H1 (cell line): ENCODE data around the gene TBCA. TPM values are rescaled to one million over a fixed set of nuclear protein-coding genes. Genes with fewer than 3 reads are reported as not detected.

Source experiments
- CTCF ChIA-PET: fragments of 300-600 bp; sonication (Branson Sonifier 250); formaldehyde crosslinking; loops from one replicate; lab custom pipeline; 2021; ENCODE audit not compliant: partially characterized antibody; lab: Charles Lee
- POLR2A ChIA-PET: fragments of 300-600 bp; sonication (Branson Sonifier 250); formaldehyde crosslinking; loops from one replicate; lab custom pipeline; 2021; ENCODE audit warnings: inconsistent platforms; ENCODE audit not compliant: partially characterized antibody; lab: Charles Lee
- DNase-seq, 2 experiments: peaks; one replicate each; pipeline versions ENCODE4 v3.0.0 to v3.0.0-alpha.2; 2010 to 2022; ENCODE audit warnings: low spot score in 2 of 2, low read depth in 1 of 2, mixed read lengths in 1 of 2
- FAIRE-seq: peaks from 2 replicates; lab custom pipeline; 2011; peaks lifted over from hg19 to GRCh38; lab: Jason Lieb, UNC
- H2AFZ ChIP-seq: 2 replicates; pipeline ENCODE4 v1.8.1; 2012; ENCODE audit warnings: low read length, inconsistent platforms
- H2AK5ac ChIP-seq: 2 replicates; pipeline ENCODE4 v1.6.1; 2013; ENCODE audit warnings: low read depth, low read length
- H2BK120ac ChIP-seq: replicated peaks from 2 replicates; pipeline ENCODE3; 2013; ENCODE audit warnings: low read depth, low read length, inconsistent platforms
- H2BK12ac ChIP-seq: 2 replicates; pipeline ENCODE4 v1.6.1; 2013; ENCODE audit warnings: low read depth, low read length
- H2BK15ac ChIP-seq: 2 replicates; pipeline ENCODE4 v1.6.1; 2013; ENCODE audit warnings: low read length
- H2BK20ac ChIP-seq: 2 replicates; pipeline ENCODE4 v1.6.1; 2013; ENCODE audit warnings: low read length
- H2BK5ac ChIP-seq: 2 replicates; pipeline ENCODE4 v1.6.1; 2013; ENCODE audit warnings: low read depth, low read length
- H3K14ac ChIP-seq: 2 replicates; pipeline ENCODE4 v1.6.1; 2013; ENCODE audit warnings: inconsistent platforms; ENCODE audit not compliant: insufficient read length
- H3K18ac ChIP-seq: 2 replicates; pipeline ENCODE4 v1.6.1; 2013; ENCODE audit warnings: low read length; ENCODE audit errors: extremely low read depth
- H3K23ac ChIP-seq: 2 replicates; pipeline ENCODE4 v1.6.1; 2013; ENCODE audit warnings: inconsistent platforms; ENCODE audit not compliant: insufficient read length
- H3K23me2 ChIP-seq: 2 replicates; pipeline ENCODE4 v1.6.1; 2013; ENCODE audit warnings: low read depth, low read length
- H3K27ac ChIP-seq: 2 replicates; pipeline ENCODE4 v1.6.1; 2011; ENCODE audit warnings: low read depth, low read length, inconsistent platforms
- H3K27me3 ChIP-seq, 4 experiments: replicated peaks in 1 of 4; 1 replicate in 1 of 4; 2 replicates in 3 of 4; pipeline versions ENCODE4 v1.6.1 to v1.8.1; 2011 to 2013; ENCODE audit warnings: low read length in 3 of 4, mild to moderate bottlenecking in 3 of 4, inconsistent platforms in 2 of 4, mixed read lengths in 2 of 4, moderate library complexity in 1 of 4; ENCODE audit not compliant: control insufficient read depth in 3 of 4, insufficient read depth in 3 of 4; ENCODE audit errors: extremely low read depth in 1 of 4
- H3K36me3 ChIP-seq, 4 experiments: 2 replicates each; pipeline versions ENCODE4 v1.6.1 to v1.8.1; 2011 to 2013; ENCODE audit warnings: mild to moderate bottlenecking in 4 of 4, low read length in 3 of 4, moderate library complexity in 2 of 4, control low read depth in 1 of 4, inconsistent platforms in 1 of 4; ENCODE audit not compliant: insufficient read depth in 4 of 4, control insufficient read depth in 2 of 4
- H3K4ac ChIP-seq: replicated peaks from 2 replicates; pipeline ENCODE3; 2013; ENCODE audit warnings: low read length, low read depth, mixed read lengths, inconsistent platforms; ENCODE audit not compliant: insufficient read length
- H3K4me1 ChIP-seq, 4 experiments: replicated peaks in 1 of 4; 1 replicate in 1 of 4; 2 replicates in 3 of 4; pipeline versions ENCODE4 v1.6.1 to v1.8.1; 2011 to 2013; ENCODE audit warnings: low read length in 3 of 4, inconsistent platforms in 2 of 4, mixed read lengths in 1 of 4; ENCODE audit not compliant: insufficient read depth in 4 of 4, control insufficient read depth in 3 of 4
- H3K4me2 ChIP-seq, 2 experiments: 2 replicates each; pipeline versions ENCODE4 v1.6.1 to v1.8.1; 2011 to 2013; ENCODE audit warnings: low read depth in 2 of 2, low read length in 2 of 2, control low read depth in 1 of 2, inconsistent platforms in 1 of 2, mild to moderate bottlenecking in 1 of 2; ENCODE audit not compliant: insufficient read depth in 1 of 2
- H3K4me3 ChIP-seq, 4 experiments: fragments of 200-600, 300-600 bp in 1 of 4; sonication (generic), shearing (Covaris generic), sonication (Bioruptor Twin) in 1 of 4; 2 replicates each; pipeline versions ENCODE4 v1.5.1 to v1.8.1; 2011 to 2016; ENCODE audit warnings: low read length in 4 of 4, low read depth in 3 of 4, control low read depth in 2 of 4, inconsistent platforms in 2 of 4, mild to moderate bottlenecking in 2 of 4, mixed read lengths in 1 of 4, moderate library complexity in 1 of 4; ENCODE audit not compliant: insufficient read depth in 2 of 4; ENCODE audit errors: extremely low read depth in 1 of 4
- H3K56ac ChIP-seq: replicated peaks from 2 replicates; pipeline ENCODE3; 2013; ENCODE audit warnings: low read depth, mild to moderate bottlenecking, mixed read lengths, low read length, inconsistent platforms; ENCODE audit not compliant: insufficient read length
- H3K79me1 ChIP-seq: 2 replicates; pipeline ENCODE4 v1.6.1; 2013; ENCODE audit warnings: low read depth, low read length, control low read depth
- H3K79me2 ChIP-seq, 2 experiments: 2 replicates each; pipeline versions ENCODE4 v1.6.1 to v1.8.1; 2012 to 2013; ENCODE audit warnings: low read length in 2 of 2, mild to moderate bottlenecking in 2 of 2, inconsistent platforms in 1 of 2; ENCODE audit not compliant: insufficient read depth in 2 of 2, control insufficient read depth in 1 of 2
- H3K9ac ChIP-seq, 4 experiments: replicated peaks in 1 of 4; 1 replicate in 1 of 4; 2 replicates in 3 of 4; pipeline versions ENCODE4 v1.6.1 to v1.8.1; 2011 to 2013; ENCODE audit warnings: low read depth in 3 of 4, low read length in 3 of 4, control low read depth in 2 of 4, mild to moderate bottlenecking in 2 of 4, moderate library complexity in 2 of 4, inconsistent platforms in 1 of 4; ENCODE audit errors: extremely low read depth in 1 of 4
- H3K9me3 ChIP-seq, 2 experiments: 2 replicates each; pipeline versions ENCODE4 v1.6.1 to v1.8.1; 2012 to 2013; ENCODE audit warnings: mild to moderate bottlenecking in 2 of 2, moderate library complexity in 2 of 2, control low read depth in 1 of 2, inconsistent platforms in 1 of 2, low read depth in 1 of 2, low read length in 1 of 2, mixed read lengths in 1 of 2; ENCODE audit not compliant: insufficient read depth in 2 of 2
- H4K20me1 ChIP-seq, 2 experiments: replicated peaks in 1 of 2; 2 replicates each; pipeline versions ENCODE3 to v1.8.1; 2011 to 2013; ENCODE audit warnings: inconsistent platforms in 2 of 2, low read length in 2 of 2, mild to moderate bottlenecking in 1 of 2; ENCODE audit not compliant: insufficient read depth in 2 of 2, control insufficient read depth in 1 of 2
- H4K5ac ChIP-seq: 2 replicates; pipeline ENCODE4 v1.6.1; 2013; ENCODE audit warnings: low read length, low read depth, mixed read lengths, inconsistent platforms; ENCODE audit not compliant: insufficient read length
- H4K8ac ChIP-seq: 2 replicates; pipeline ENCODE4 v1.8.0; 2013; ENCODE audit warnings: mild to moderate bottlenecking, moderate library complexity, low read length, inconsistent platforms; ENCODE audit not compliant: insufficient read depth; ENCODE audit errors: extremely low read depth
- H4K91ac ChIP-seq: replicated peaks from 2 replicates; pipeline ENCODE3; 2013; ENCODE audit warnings: low read length, mixed read lengths, inconsistent platforms; ENCODE audit not compliant: insufficient read length
- CBX5 ChIP-seq: fragments of 300-800, 300-1000 bp; sonication (generic); IDR thresholded peaks from 2 replicates; pipeline ENCODE4 v1.7.1; 2016; ENCODE audit warnings: antibody characterized with exemption, low read length, low read depth
- CBX8 ChIP-seq: fragments of 300-800, 300-1000 bp; sonication (generic); IDR thresholded peaks from 2 replicates; pipeline ENCODE4 v1.7.1; 2016; ENCODE audit warnings: low read depth, low read length, borderline replicate concordance
- EZH2 ChIP-seq: fragments of 200-600 bp; sonication (generic); IDR thresholded peaks from 2 replicates; pipeline ENCODE4 v1.7.1; 2012; ENCODE audit warnings: low read depth, mild to moderate bottlenecking, moderate library complexity, low read length, inconsistent platforms; ENCODE audit not compliant: severe bottlenecking
- JUND ChIP-seq: IDR thresholded peaks from 2 replicates; pipeline ENCODE4 v1.6.1; 2011; ENCODE audit warnings: mild to moderate bottlenecking, improper control_type of control experiment, low read length
- PHF8 ChIP-seq: fragments of 200-600 bp; sonication (generic); conservative IDR thresholded peaks from 2 replicates; pipeline ENCODE4 v1.7.1; 2012; ENCODE audit warnings: low read depth, mild to moderate bottlenecking, inconsistent platforms, low read length, moderate library complexity
- RNF2 ChIP-seq: fragments of 200-900, 300-1000 bp; sonication (generic); IDR thresholded peaks from 2 replicates; pipeline ENCODE4 v1.7.1; 2016; ENCODE audit warnings: borderline replicate concordance, low read depth, mild to moderate bottlenecking, antibody characterized with exemption, low read length; ENCODE audit not compliant: poor library complexity, severe bottlenecking; ENCODE audit errors: missing control alignments
- SIX5 ChIP-seq: IDR thresholded peaks from 2 replicates; pipeline ENCODE4 v1.6.1; 2011; ENCODE audit warnings: mild to moderate bottlenecking, low read depth, low read length
- TCF12 ChIP-seq: IDR thresholded peaks from 2 replicates; pipeline ENCODE4 v1.6.1; 2011; ENCODE audit warnings: low read depth, mild to moderate bottlenecking, low read length
- WGBS, 2 experiments: shearing (Covaris generic) in 1 of 2; methylation state at CpG; one replicate each; pipeline versions ENCODE4 v1.1.6 to v1.1.7; 2013 to 2015; ENCODE audit warnings: low lambda C conversion rate in 2 of 2, mixed read lengths in 2 of 2, inconsistent platforms in 1 of 2, low coverage in 1 of 2, missing lambda C conversion rate in 1 of 2; ENCODE audit not compliant: insufficient replicate concordance in 2 of 2, insufficient coverage in 1 of 2, insufficient read length in 1 of 2; ENCODE audit errors: extremely low coverage in 1 of 2, missing lambda C conversion rate in 1 of 2; 5-methylcytosine and 5-hydroxymethylcytosine counted together
- polyA plus RNA-seq, 7 experiments: library from polyadenylated mRNA; depleted of rRNA in 3 of 7; stranded (reverse) in 5 of 7; unstranded in 2 of 7; fragments of >200 nt in 5 of 7; fragments of 200-250 nt in 2 of 7; gene quantifications; 1 replicate in 5 of 7; 2 replicates in 1 of 7; 4 replicates in 1 of 7; pipeline versions ENCODE4 v1.2.1 to v1.2.3, GENCODE V29; 2011 to 2013; ENCODE audit warnings: missing spikeins in 2 of 7, mixed read lengths in 2 of 7
- total RNA-seq: library from RNA; stranded (reverse); fragmentation: NEBNext Ultra II Directional; extraction: Animal tissue kit (Norgen Biotek cat#: 25700); gene quantifications from 2 replicates; pipeline ENCODE4 v1.2.1, GENCODE V29; 2021

TBCA gene
- total and polyA plus RNA-seq, 2 of the 8 experiments (the other 6 are each of a cell fraction or from before 2014, with no cell fraction given): 55.7 to 320 TPM

DNA sequence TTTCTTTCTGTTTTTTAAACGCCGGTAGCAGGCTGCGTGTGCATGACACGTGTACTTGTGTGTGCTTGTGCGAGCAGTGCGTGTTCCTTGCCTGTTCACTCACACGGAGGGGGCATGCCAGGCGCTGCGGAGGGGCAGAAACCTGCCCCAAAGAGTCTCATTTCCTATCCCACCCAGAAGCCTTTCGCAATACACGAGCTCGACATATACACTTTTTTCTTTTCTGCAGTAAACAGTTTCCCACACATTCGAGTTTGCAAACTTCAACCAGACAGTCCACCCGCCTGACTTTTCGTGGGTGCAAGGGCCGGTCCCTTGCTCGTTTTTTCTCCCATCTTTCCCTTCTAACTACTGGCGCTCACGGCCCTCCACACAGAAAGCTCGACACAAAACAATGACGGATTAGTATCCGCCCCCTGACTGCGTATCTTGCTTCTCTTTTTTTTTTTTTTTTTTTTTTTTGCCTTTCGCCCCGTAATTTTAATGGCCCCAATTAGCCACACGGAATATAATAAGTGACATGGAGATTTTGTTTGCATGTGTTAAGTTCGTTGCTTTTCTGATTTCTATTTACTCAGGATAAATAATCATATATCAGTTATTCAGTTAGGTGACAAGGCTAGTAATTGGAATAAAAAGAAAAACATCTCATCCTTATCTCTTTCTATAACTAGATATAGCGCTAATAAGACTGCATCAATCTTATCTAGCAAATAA is 132.3 kb downstream of the TBCA start:
- Histone ChIP-seq H2AFZ (no peak overlapping the region), H4K5ac (no peak overlapping the region), H3K36me3 (no peaks in the 10 kb centered on the region; a peak in 1 of 8 replicates), H2BK15ac (no peak overlapping the region), H3K4me1 (peaks cover 6 to 22% (median 9%) of the 10 kb centered on the region in 4 experiments), H3K18ac (no peak overlapping the region), H3K23me2 (peaks cover 9% of the 10 kb centered on the region), H3K4ac (no peak overlapping the region), H3K27ac (no peak overlapping the region), H2BK5ac (no peak overlapping the region), H3K14ac (no peak overlapping the region), H3K79me2 (no peaks in the 10 kb centered on the region), H4K8ac (no peak overlapping the region), H2BK120ac (no peak overlapping the region), H4K91ac (no peak overlapping the region), H2BK20ac (no peak overlapping the region), H3K9ac (no peak overlapping the region), H2AK5ac (no peak overlapping the region), H4K20me1 (peaks cover 11 to 21% of the 10 kb centered on the region in 2 experiments), H3K56ac (no peak overlapping the region), H3K4me3 (peak overlapping the region in 1 of 4 experiments; percentile 56; a peak in 5 of 8 replicates), H3K23ac (no peak overlapping the region), H3K9me3 (no peaks in the 10 kb centered on the region), H3K79me1 (no peaks in the 10 kb centered on the region), H3K4me2 (peak overlapping the region; percentile 23 to 62; a peak in 3 of 4 replicates), H3K27me3 (peaks cover 75 to 100% (median 95%) of the 10 kb centered on the region in 4 experiments), H2BK12ac (no peak overlapping the region)
- DNase-seq (no peak), FAIRE-seq (no peak)
- 4% methylated on average over 28 of the region's 28 CpGs; no CpG with 5 or more reads in 1 of the 2 experiments for WGBS, 2 experiments
- ChIA-PET CTCF (no interaction called here), POLR2A (no interaction called here)
- no peak for TF ChIP-seq TCF12
- TF ChIP-seq SIX5: no peak
- TF ChIP-seq CBX5: no peak
- peak; percentile 98 for TF ChIP-seq CBX8
- no peak for TF ChIP-seq PHF8
- no peak for TF ChIP-seq EZH2
- TF ChIP-seq RNF2: peak; percentile 65
- TF ChIP-seq JUND: no peak
